DLD1 (cell line): ENCODE measurements around the gene DMKN.

Source experiments
- in situ Hi-C: cut with HindIII; loops from 2 replicates; pipeline ENCODE4 v1.10.0; 2017; ENCODE audit warnings: low sequenced_read_pairs

DMKN gene

GRCh38 chr19:35528218-35529038 lies 15.0 kb upstream of the DMKN start, which contains the start of gene SBSN:
TSS of gene SBSN (minus strand) at chr19:35528311. CDS start at chr19:35528281, 30 bp downstream.
- in situ Hi-C loops: no loop called here

DNA sequence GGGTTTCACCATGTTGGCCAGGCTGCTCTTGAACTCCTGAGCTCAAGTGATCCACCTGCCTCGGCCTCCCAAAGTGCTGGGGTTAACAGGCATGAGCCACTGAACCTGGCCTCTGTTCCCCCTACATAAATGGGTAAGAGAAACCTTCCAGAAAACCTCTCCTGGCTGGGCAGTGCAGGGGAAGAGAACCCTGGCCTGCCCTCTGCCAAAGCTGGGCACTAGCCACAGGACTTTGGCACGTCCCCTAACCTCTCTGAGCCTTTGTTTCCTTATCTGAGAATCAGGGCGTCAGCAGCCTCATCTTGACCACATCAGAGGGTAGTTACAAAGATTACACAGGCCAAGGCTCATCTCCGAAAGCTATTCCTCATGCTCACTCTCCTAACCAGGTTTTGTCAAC lies 12.4 kb upstream of the DMKN start:
- in situ Hi-C loops: no loop called here

DNA sequence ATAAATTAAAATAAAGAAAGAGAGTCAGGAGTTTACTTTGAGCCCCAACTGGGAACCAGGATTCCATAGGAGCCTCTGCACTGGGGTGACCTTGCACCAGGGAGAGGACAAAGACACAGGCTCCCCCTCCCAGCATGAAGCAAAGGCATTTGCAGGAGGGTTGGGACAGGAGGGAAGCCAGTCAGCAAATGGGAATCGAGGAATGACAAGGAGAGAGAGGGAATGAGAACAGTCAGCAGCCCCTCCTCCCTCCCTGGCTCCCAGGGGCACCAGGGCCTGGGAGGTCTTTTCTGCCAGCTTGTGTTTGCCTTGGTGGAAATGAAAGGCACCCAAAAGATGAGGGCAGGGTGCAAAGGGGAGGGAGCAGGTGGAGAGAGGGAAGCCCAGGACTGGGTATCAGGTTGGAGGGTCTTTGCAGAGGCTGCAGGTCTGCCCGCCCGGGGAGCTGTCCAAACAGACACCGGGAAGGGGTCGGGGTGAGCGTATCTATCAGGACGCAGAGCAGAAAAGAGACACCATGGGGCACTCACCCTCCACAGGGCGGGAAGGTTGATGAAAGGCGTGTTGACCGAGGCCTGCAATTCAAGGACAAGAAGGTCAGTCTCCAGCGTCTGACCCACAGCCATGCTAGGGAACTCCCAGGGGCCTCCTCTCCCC lies 10.9 kb upstream of the DMKN start:
- in situ Hi-C loops: no loop called here

- in situ Hi-C loops: no loop called here
Measured at GRCh38 chr19:35522745-35523327, 9.4 kb upstream of the DMKN start.

DNA sequence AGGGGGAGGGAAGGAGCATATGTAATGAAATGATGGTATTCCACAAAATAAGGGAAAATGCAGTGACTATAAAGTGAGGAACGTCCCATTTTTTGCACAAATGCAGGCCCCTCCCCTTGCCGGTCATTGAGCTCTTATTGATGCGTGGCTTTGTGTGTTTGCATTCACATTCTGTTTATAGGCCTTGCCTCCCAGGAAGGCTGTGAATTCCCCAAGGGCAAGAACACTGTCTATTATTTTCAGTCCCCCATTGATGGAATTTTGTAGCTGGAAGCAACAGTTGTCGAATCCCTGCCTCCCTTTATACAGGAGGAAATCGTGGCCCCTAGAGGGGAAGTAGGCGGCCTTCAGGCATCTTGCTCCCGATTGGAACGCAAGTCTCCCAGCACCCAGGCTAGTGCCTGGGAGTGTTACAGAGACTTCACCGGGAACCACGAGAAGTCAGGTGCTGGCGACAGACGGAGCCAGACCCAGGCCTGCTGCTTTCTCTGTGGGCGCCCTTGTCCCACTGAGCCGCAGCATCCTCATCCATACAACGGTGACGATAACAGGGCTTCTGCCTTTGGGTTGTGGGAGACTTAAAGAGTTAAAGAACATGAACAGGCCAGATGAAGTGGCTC lies 7.8 kb upstream of the DMKN start:
- in situ Hi-C loops: no loop called here

- in situ Hi-C loops: no loop called here
Measured at GRCh38 chr19:35519291-35519690, 5.8 kb upstream of the DMKN start.

GRCh38 chr19:35518313-35518712 lies 4.9 kb upstream of the DMKN start:
- in situ Hi-C loops: no loop called here

GRCh38 chr19:35517342-35517741 lies 3.9 kb upstream of the DMKN start:
- in situ Hi-C loops: no loop called here

- in situ Hi-C loops: no loop called here
Measured at GRCh38 chr19:35516310-35516709, 2.9 kb upstream of the DMKN start.

DNA sequence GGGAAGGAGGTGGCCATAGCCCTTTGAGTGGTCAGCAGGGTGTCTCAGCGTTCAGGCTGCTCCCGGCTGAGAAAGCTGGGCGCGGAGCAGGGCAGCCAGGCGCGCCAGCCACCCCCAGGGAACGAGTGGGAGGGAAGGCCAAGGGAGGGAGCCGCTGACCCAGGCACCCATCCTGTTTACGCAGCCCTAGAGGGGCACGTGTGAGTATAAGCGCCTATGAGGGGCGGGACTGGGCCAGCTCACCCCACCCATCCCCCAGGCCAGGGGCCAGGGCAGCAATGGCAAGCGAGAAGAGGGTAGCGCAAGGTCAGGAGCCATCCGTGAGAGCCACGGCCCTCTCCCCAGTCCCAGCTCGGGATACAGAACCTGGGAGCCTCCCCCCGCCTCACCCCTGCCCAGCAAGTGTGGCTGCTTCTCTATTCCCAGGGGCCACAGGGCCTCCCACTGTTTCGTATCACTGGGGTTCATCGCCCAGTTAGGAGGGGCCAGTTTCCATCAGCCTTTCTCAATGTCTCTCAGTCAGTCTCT lies 897 bp upstream of the DMKN start:
- in situ Hi-C loops: no loop called here

GRCh38 chr19:35512831-35513627 lies 420 bp downstream of the DMKN start:
- in situ Hi-C loops: no loop called here

DNA sequence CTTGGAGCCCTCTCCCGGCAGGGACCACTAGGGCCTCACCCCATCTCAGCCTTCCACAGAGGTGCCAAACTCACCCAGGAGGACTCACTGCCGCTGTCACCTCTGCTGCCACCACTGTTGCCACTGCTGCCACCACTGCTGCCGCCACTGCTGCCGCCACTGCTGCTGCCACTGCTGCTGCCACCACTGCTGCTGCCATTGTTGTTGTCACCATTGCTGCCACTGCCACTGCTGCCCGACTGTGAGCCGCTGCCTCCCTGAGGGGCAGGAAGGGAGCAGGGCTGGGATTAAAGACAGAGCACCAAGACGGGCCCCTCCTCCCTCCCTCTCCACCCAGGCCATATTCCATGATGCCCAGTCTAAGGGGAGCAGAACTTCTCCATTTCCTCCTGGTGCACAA lies 2.1 kb downstream of the DMKN start:
- in situ Hi-C loops: no loop called here

DNA sequence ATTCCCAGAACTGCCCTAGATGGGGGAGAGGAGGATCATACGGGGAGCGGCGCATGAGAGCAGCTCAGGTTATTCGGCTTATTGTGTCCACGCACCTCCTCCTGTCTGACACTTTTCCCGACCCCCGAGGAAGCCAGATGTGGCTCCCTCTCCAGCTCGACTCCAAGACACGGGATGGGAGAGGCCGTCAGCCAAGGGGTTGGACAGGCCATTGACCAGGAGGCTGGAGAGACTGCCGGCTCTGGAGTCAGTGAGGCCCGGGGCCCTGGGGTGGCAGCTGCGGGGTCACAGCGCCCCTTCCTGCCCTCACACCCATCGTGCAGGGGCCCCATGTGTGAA lies 2.9 kb downstream of the DMKN start:
- in situ Hi-C loops: no loop called here

GRCh38 chr19:35509861-35510625 lies 3.4 kb downstream of the DMKN start:
- in situ Hi-C loops: no loop called here

GRCh38 chr19:35509018-35509652 lies 4.3 kb downstream of the DMKN start:
- in situ Hi-C loops: no loop called here

DNA sequence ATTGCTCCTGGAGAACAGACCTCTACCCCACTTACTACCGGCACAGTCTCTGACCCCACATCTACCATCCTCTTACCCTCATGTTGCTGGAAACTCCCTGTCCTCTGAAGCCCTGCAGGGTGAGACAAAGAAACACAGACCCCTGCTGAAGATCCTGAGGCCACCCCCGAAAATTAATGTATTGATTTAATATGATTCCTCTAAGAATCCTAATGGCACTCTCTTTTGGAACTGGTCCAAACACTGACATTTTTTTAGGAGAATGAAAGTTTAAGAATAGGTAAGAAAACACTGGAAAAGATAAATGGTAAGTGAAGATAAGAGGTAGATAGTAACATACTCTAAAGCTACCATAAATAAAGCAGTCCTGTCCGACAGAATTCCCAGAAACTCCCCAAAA lies 5.3 kb downstream of the DMKN start:
- in situ Hi-C loops: no loop called here

GRCh38 chr19:35507561-35507960 lies 5.9 kb downstream of the DMKN start:
- in situ Hi-C loops: no loop called here

GRCh38 chr19:35506011-35506410 lies 7.4 kb downstream of the DMKN start:
- in situ Hi-C loops: no loop called here

GRCh38 chr19:35502751-35503150 lies 10.7 kb downstream of the DMKN start:
- in situ Hi-C loops: no loop called here
